ENCODE measurements around the gene ANK3. TPM values are rescaled to one million over a fixed set of nuclear protein-coding genes. Genes with fewer than 3 reads are reported as not detected.

ANK3 gene
- total RNA-seq, 1 experiment from 2014 or later: 29.8 TPM

GRCh38 chr10:60169111-60169510 is 220.6 kb downstream of the ANK3 start:
- peaks cover 8% of the 10 kb centered on the region for H3K36me3 Mint-ChIP-seq (ENCODE audit: insufficient read depth, unreplicated experiment)
- no peak overlapping the region for H3K27ac Mint-ChIP-seq (ENCODE audit: unreplicated experiment)
- CTCF ChIA-PET: interaction anchor here (0.6 kb wide), 1 partner anchor 26 kb away, joined by 3 read pairs; no protein-coding TSS in a partner anchor
- H3K9me3 Mint-ChIP-seq (ENCODE audit: low read depth, unreplicated experiment): no peaks in the 10 kb centered on the region
- BruUV-seq (replicated peaks): no TSS peak
- DNase-seq: no peak
- H3K27me3 Mint-ChIP-seq (ENCODE audit: unreplicated experiment): no peaks in the 10 kb centered on the region
- intact Hi-C loops (cut with micrococcal nuclease; ENCODE audit: unreplicated experiment): no loop called here
- no peak overlapping the region for H3K4me3 Mint-ChIP-seq (ENCODE audit: low read depth, unreplicated experiment)
- H3K4me1 Mint-ChIP-seq (ENCODE audit: low read depth, unreplicated experiment): peaks cover 38% of the 10 kb centered on the region
- TF ChIP-seq CTCF (IDR thresholded peaks at IDR 0.05; ENCODE audit: unreplicated experiment): no peak

- DNase-seq: no peak
- Mint-ChIP-seq H3K27ac (ENCODE audit: unreplicated experiment) (no peak overlapping the region), H3K9me3 (ENCODE audit: low read depth, unreplicated experiment) (no peaks in the 10 kb centered on the region), H3K4me1 (ENCODE audit: low read depth, unreplicated experiment) (peaks cover 20% of the 10 kb centered on the region), H3K4me3 (ENCODE audit: low read depth, unreplicated experiment) (no peak overlapping the region), H3K36me3 (ENCODE audit: insufficient read depth, unreplicated experiment) (peaks cover under 1% of the 10 kb centered on the region), H3K27me3 (ENCODE audit: unreplicated experiment) (no peaks in the 10 kb centered on the region)
- BruUV-seq (replicated peaks): no TSS peak
- CTCF ChIA-PET: no interaction called here
- intact Hi-C loops (cut with micrococcal nuclease; ENCODE audit: unreplicated experiment): no loop called here
- TF ChIP-seq CTCF (IDR thresholded peaks at IDR 0.05; ENCODE audit: unreplicated experiment): no peak
Measured at GRCh38 chr10:60167050-60167449, 222.6 kb downstream of the ANK3 start.

- H3K4me1 Mint-ChIP-seq (ENCODE audit: low read depth, unreplicated experiment): no peaks in the 10 kb centered on the region
- H3K9me3 Mint-ChIP-seq (ENCODE audit: low read depth, unreplicated experiment): peaks cover 3% of the 10 kb centered on the region
- no peak for TF ChIP-seq CTCF (IDR thresholded peaks at IDR 0.05; ENCODE audit: unreplicated experiment)
- H3K36me3 Mint-ChIP-seq (ENCODE audit: insufficient read depth, unreplicated experiment): no peaks in the 10 kb centered on the region
- intact Hi-C loops (cut with micrococcal nuclease; ENCODE audit: unreplicated experiment): no loop called here
- CTCF ChIA-PET: no interaction called here
- H3K27me3 Mint-ChIP-seq (ENCODE audit: unreplicated experiment): no peaks in the 10 kb centered on the region
- DNase-seq: no peak
- no peak overlapping the region for H3K27ac Mint-ChIP-seq (ENCODE audit: unreplicated experiment)
- BruUV-seq (replicated peaks): no TSS peak
- no peak overlapping the region for H3K4me3 Mint-ChIP-seq (ENCODE audit: low read depth, unreplicated experiment)
Measured at GRCh38 chr10:60163786-60164185, 225.9 kb downstream of the ANK3 start.

GRCh38 chr10:60162631-60163030 is 227.0 kb downstream of the ANK3 start:
- Mint-ChIP-seq H3K4me1 (ENCODE audit: low read depth, unreplicated experiment) (peaks cover 4% of the 10 kb centered on the region), H3K36me3 (ENCODE audit: insufficient read depth, unreplicated experiment) (no peaks in the 10 kb centered on the region), H3K27ac (ENCODE audit: unreplicated experiment) (no peak overlapping the region), H3K4me3 (ENCODE audit: low read depth, unreplicated experiment) (no peak overlapping the region), H3K9me3 (ENCODE audit: low read depth, unreplicated experiment) (peaks cover 3% of the 10 kb centered on the region), H3K27me3 (ENCODE audit: unreplicated experiment) (no peaks in the 10 kb centered on the region)
- TF ChIP-seq CTCF (IDR thresholded peaks at IDR 0.05; ENCODE audit: unreplicated experiment): no peak
- CTCF ChIA-PET: no interaction called here
- no peak for DNase-seq
- no TSS peak for BruUV-seq (replicated peaks)
- intact Hi-C loops (cut with micrococcal nuclease; ENCODE audit: unreplicated experiment): no loop called here
